ENCODE data around the gene MGAT3.

DNA sequence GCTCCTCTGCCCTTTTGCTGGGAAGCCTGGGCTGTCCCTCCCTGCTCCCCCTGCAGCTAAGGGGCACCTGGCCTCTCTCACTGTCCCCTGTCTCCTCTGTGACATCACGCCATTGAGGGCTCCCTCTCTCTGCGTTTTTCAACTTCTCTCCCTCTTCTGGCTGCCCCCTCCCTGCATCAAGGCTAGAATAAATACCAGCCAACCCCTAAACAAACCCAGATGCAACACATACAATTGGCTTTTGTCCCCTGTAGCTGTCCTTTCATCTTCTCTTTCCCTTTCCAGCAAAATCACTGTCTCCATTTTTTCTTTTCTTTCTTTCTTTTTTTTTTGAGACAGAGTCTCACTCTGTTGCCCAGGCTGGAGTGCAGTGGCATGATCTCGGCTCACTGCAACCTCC lies 42.0 kb downstream of the MGAT3 start:
- TF ChIP-seq GABPB1 (CRISPR knock-in tag; IDR thresholded peaks at IDR 0.05) (no peak), GTF2F1 (IDR thresholded peaks at IDR 0.05; ENCODE audit: low read depth, low read length) (no peak), ZNF217 (CRISPR knock-in tag; IDR thresholded peaks at IDR 0.05) (no peak), YY1 (IDR thresholded peaks at IDR 0.05; ENCODE audit: borderline replicate concordance in 1 of 3, control insufficient read depth in 1 of 3, extremely low read depth in 1 of 3, insufficient read depth in 3 of 3, insufficient read length in 1 of 3, insufficient replicate concordance in 2 of 3, low read depth in 1 of 3, low read length in 2 of 3) (no peak)
- TF ChIP-seq, protein P1, sequence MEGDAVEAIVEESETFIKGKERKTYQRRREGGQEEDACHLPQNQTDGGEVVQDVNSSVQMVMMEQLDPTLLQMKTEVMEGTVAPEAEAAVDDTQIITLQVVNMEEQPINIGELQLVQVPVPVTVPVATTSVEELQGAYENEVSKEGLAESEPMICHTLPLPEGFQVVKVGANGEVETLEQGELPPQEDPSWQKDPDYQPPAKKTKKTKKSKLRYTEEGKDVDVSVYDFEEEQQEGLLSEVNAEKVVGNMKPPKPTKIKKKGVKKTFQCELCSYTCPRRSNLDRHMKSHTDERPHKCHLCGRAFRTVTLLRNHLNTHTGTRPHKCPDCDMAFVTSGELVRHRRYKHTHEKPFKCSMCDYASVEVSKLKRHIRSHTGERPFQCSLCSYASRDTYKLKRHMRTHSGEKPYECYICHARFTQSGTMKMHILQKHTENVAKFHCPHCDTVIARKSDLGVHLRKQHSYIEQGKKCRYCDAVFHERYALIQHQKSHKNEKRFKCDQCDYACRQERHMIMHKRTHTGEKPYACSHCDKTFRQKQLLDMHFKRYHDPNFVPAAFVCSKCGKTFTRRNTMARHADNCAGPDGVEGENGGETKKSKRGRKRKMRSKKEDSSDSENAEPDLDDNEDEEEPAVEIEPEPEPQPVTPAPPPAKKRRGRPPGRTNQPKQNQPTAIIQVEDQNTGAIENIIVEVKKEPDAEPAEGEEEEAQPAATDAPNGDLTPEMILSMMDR (IDR thresholded peaks at IDR 0.05 in 2 of 3, conservative IDR thresholded peaks at IDR 0.05 in 1 of 3; ENCODE audit: insufficient read depth in 2 of 3, low read depth in 1 of 3, low read length in 3 of 3): no peak
